Measurements from ENCODE around the gene LHX6. TPM values are rescaled to one million over a fixed set of nuclear protein-coding genes. Genes with fewer than 3 reads are reported as not detected.

The LHX6 gene
- total RNA-seq, 1 experiment from 2014 or later: 11.1 TPM

DNA sequence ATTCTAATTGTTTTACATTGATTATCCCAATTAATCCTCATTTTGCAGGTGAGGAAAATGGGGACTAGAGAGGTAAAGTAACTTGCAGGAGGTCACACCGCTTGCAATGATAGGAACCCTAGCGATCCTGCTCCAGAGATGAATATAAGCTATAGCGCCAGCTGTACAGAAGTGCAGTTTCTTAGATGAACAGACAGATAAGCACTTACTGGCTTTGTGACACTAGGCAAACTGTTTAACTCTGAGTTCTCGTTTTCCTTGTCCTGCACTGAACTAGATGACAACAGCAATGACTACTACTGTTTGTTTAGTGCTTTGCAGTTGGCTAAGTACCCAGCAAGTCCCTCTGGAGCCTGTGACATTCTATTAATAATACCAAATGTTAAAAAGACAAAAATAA is 11.1 kb downstream of the LHX6 start:
- POLR2A ChIA-PET (ENCODE audit: unreplicated experiment): no interaction called here
- peak; percentile 59 for DNase-seq
- H3K4me3 ChIP-seq (ENCODE audit: low read length): no peak overlapping the region
- no peaks in the 10 kb centered on the region for H3K9me3 ChIP-seq (ENCODE audit: low read length)
- CTCF ChIA-PET: no interaction called here
- H3K27me3 ChIP-seq (ENCODE audit: low read length): no peaks in the 10 kb centered on the region
- peak; percentile 38 for ATAC-seq
- H4K20me1 ChIP-seq (ENCODE audit: low read length): no peaks in the 10 kb centered on the region
- no TSS peak for BruUV-seq (replicated peaks)
- TF ChIP-seq EZH2phosphoT487 (IDR thresholded peaks at IDR 0.05; ENCODE audit: borderline replicate concordance, low read length): no peak
- no peak for TF ChIP-seq EZH2 (IDR thresholded peaks at IDR 0.05; ENCODE audit: low read length, unreplicated experiment)
- TF ChIP-seq, protein P1, sequence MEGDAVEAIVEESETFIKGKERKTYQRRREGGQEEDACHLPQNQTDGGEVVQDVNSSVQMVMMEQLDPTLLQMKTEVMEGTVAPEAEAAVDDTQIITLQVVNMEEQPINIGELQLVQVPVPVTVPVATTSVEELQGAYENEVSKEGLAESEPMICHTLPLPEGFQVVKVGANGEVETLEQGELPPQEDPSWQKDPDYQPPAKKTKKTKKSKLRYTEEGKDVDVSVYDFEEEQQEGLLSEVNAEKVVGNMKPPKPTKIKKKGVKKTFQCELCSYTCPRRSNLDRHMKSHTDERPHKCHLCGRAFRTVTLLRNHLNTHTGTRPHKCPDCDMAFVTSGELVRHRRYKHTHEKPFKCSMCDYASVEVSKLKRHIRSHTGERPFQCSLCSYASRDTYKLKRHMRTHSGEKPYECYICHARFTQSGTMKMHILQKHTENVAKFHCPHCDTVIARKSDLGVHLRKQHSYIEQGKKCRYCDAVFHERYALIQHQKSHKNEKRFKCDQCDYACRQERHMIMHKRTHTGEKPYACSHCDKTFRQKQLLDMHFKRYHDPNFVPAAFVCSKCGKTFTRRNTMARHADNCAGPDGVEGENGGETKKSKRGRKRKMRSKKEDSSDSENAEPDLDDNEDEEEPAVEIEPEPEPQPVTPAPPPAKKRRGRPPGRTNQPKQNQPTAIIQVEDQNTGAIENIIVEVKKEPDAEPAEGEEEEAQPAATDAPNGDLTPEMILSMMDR (conservative IDR thresholded peaks at IDR 0.05; ENCODE audit: low read depth, low read length): no peak
- peak overlapping the region; percentile 53 for H3K4me2 ChIP-seq (ENCODE audit: low read length)
- peak overlapping the region; percentile 67 for H3K27ac ChIP-seq (ENCODE audit: low read length)
- peaks cover 30% of the 10 kb centered on the region for H3K4me1 ChIP-seq (ENCODE audit: insufficient read depth, low read length)
- no peaks in the 10 kb centered on the region for H3K9me2 ChIP-seq (replicated peaks; ENCODE audit: low read length)
- peak overlapping the region; percentile 43; the same call in 1 of the 2 replicates for H2AFZ ChIP-seq (ENCODE audit: low read length)
- no peaks in the 10 kb centered on the region for H3F3A ChIP-seq (ENCODE audit: low read length, unreplicated experiment)
- H3K9ac ChIP-seq (ENCODE audit: low read length): no peak overlapping the region
- no peaks in the 10 kb centered on the region for H3K36me3 ChIP-seq (ENCODE audit: low read depth, low read length)
- H3K79me2 ChIP-seq (ENCODE audit: low read length): peaks cover 9% of the 10 kb centered on the region
- intact Hi-C loops (cut with micrococcal nuclease): no loop called here

DNA sequence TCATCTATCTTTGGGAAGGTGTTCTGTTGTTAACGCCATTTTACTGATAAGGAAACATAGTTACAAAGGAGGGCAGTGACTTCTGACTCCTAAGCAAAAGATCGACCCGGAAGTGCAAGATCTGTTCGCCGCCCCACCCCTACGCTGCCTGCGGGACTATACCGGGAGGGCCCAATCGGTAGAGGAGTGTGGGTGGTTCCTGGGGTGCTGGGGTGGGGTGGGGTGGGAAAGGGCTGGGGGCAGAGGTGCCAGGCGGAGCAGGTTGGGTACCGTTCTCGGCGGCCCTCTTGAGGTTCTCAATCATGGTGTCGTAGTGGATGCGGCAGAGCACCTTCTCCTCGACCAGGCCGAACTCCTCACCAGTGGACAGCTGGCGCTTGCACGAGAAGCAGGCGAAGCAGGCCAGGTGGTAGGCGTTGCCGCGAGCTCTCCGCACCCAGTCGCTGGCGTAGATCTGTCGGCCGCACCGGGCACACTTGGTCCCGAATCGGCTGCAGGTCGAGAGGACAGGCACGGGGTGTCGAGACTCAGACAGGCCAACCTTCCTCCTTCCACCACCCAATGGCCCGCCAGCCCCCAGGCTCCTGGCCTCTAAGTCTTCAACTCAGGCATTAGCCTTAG is 11.8 kb downstream of the LHX6 start:
- no peak for ATAC-seq
- intact Hi-C loops (cut with micrococcal nuclease): no loop called here
- BruUV-seq (replicated peaks): no TSS peak

More for the DNA sequence above, 11.8 kb downstream of the LHX6 start:
- 0 out of 2 replicates have a peak overlapping the region, but pooled peaks have one; percentile 53 for H3K4me2 ChIP-seq (ENCODE audit: low read length)
- H2AFZ ChIP-seq (ENCODE audit: low read length): no peak overlapping the region
- H3K27ac ChIP-seq (ENCODE audit: low read length): no peak overlapping the region
- no peaks in the 10 kb centered on the region for H3K9me2 ChIP-seq (replicated peaks; ENCODE audit: low read length)
- POLR2A ChIA-PET (ENCODE audit: unreplicated experiment): no interaction called here
- peaks cover 32% of the 10 kb centered on the region for H3K4me1 ChIP-seq (ENCODE audit: insufficient read depth, low read length)
- CTCF ChIA-PET: no interaction called here
- no peaks in the 10 kb centered on the region for H3K36me3 ChIP-seq (ENCODE audit: low read depth, low read length)
- H3K4me3 ChIP-seq (ENCODE audit: low read length): no peak overlapping the region
- no peaks in the 10 kb centered on the region for H4K20me1 ChIP-seq (ENCODE audit: low read length)
- no peaks in the 10 kb centered on the region for H3F3A ChIP-seq (ENCODE audit: low read length, unreplicated experiment)
- TF ChIP-seq, protein P1 (conservative IDR thresholded peaks at IDR 0.05; ENCODE audit: low read depth, low read length): no peak
- TF ChIP-seq EZH2 (IDR thresholded peaks at IDR 0.05; ENCODE audit: low read length, unreplicated experiment): no peak
- TF ChIP-seq EZH2phosphoT487 (IDR thresholded peaks at IDR 0.05; ENCODE audit: borderline replicate concordance, low read length): no peak
- peaks cover 17% of the 10 kb centered on the region for H3K79me2 ChIP-seq (ENCODE audit: low read length)
- no peak overlapping the region for H3K9ac ChIP-seq (ENCODE audit: low read length)
- no peaks in the 10 kb centered on the region for H3K27me3 ChIP-seq (ENCODE audit: low read length)
- no peak for DNase-seq
- no peaks in the 10 kb centered on the region for H3K9me3 ChIP-seq (ENCODE audit: low read length)
